Measurements from ENCODE around the gene CADM2.
"Not testable (repeated sequence)": the region's sequence is repeated elsewhere in the genome, so short reads cannot be mapped to it uniquely, and the experiment has no call there.

Gene CADM2

GRCh38 chr3:85151555-85151954, 192.8 kb downstream of the CADM2 start:
- no peak overlapping the region for H3K4me3 ChIP-seq (ENCODE audit: low read length)
- TF ChIP-seq, protein P1, sequence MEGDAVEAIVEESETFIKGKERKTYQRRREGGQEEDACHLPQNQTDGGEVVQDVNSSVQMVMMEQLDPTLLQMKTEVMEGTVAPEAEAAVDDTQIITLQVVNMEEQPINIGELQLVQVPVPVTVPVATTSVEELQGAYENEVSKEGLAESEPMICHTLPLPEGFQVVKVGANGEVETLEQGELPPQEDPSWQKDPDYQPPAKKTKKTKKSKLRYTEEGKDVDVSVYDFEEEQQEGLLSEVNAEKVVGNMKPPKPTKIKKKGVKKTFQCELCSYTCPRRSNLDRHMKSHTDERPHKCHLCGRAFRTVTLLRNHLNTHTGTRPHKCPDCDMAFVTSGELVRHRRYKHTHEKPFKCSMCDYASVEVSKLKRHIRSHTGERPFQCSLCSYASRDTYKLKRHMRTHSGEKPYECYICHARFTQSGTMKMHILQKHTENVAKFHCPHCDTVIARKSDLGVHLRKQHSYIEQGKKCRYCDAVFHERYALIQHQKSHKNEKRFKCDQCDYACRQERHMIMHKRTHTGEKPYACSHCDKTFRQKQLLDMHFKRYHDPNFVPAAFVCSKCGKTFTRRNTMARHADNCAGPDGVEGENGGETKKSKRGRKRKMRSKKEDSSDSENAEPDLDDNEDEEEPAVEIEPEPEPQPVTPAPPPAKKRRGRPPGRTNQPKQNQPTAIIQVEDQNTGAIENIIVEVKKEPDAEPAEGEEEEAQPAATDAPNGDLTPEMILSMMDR (conservative IDR thresholded peaks at IDR 0.05; ENCODE audit: low read depth, low read length) = no peak
- no peak for DNase-seq (ENCODE audit: low read depth)

GRCh38 chr3:85153279-85153678, 194.5 kb downstream of the CADM2 start:
- not testable (repeated sequence) for DNase-seq (ENCODE audit: low read depth); H3K4me3 ChIP-seq (ENCODE audit: low read length)

DNA sequence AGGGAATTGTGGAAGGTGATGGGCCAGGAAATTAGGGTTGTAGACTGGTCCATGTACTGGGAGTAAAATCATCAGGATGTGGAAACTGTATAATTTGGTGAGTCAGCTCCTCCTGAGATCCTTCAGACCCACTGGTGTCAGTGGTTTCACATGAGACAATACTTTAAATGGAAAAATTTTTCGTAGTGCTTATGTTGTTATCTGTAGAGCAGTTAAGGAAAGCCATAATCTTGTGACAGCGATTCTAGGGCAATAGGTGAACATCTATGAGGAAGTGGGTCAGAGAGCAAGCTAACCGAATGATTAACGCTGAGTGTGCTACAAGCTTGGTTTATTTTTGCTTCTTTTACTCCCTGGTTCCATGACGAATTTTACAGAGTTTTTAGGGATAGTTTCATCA, 200.6 kb downstream of the CADM2 start:
- DNase-seq (ENCODE audit: low read depth) = no peak
- no peak overlapping the region for H3K4me3 ChIP-seq (ENCODE audit: low read length)
- TF ChIP-seq, protein P1 (conservative IDR thresholded peaks at IDR 0.05; ENCODE audit: low read depth, low read length) = no peak

DNA sequence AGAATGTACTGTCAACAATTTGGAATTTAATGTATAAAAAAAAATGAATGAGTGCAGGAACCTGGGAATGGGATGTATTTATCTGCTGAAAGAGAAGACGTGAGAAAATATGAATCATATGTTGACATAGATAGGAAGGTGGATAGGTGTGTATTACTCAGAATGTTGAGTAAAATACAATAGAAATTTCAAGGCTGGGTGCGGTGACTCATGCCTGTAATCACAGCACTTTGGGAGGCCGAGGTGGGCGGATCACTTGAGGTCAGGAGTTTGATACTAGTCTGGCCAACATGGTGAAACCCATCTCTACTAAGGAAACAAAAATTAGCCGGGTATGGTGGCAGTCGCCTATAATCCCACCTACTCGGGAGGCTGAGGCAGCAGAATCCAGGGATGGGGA, 202.8 kb downstream of the CADM2 start:
- DNase-seq (ENCODE audit: low read depth) = no peak
- no peak overlapping the region for H3K4me3 ChIP-seq (ENCODE audit: low read length)
- TF ChIP-seq, protein P1 (conservative IDR thresholded peaks at IDR 0.05; ENCODE audit: low read depth, low read length) = no peak

DNA sequence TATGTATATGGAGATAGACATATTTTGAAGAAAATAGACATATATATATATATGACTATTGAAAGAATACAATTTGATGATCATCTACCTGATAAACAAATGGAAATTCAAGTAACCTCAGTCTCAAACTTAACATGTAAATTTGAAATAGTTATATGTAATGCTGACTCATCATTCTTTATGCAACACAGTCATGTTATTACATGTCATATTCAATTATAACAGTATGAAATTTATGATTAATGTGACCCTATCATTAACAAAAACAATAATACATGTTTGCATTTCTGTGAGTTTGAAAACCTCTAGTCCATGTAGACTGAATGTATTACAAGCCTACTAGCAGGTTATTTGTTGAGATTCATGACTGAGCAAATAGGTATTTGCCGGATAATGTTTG, 204.1 kb downstream of the CADM2 start:
- no peak for DNase-seq (ENCODE audit: low read depth)
- no peak overlapping the region for H3K4me3 ChIP-seq (ENCODE audit: low read length)
- TF ChIP-seq, protein P1 (conservative IDR thresholded peaks at IDR 0.05; ENCODE audit: low read depth, low read length) = no peak

DNA sequence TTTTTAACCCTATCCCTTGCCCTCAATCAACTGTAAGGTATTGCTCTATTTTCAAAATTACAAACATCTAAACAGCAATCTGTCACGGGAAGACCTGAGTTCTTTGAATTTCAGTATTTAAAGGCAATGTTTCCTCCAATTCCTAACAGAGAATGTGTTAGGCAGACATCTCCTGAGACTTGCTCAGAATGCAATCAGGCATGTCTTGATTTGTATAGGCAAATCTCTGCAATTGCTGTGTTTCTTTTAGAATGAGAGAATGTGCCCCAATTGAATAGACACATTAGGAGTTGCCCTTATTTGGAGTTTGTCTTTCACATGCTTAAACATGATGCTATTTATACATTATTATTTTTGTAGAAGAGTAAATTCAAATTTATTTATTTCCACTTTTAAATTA, 205.6 kb downstream of the CADM2 start:
- no peak overlapping the region for H3K4me3 ChIP-seq (ENCODE audit: low read length)
- DNase-seq (ENCODE audit: low read depth) = no peak
- TF ChIP-seq, protein P1 (conservative IDR thresholded peaks at IDR 0.05; ENCODE audit: low read depth, low read length) = no peak

- no peak for DNase-seq (ENCODE audit: low read depth)
- H3K4me3 ChIP-seq (ENCODE audit: low read length) = no peak overlapping the region
- TF ChIP-seq, protein P1 (conservative IDR thresholded peaks at IDR 0.05; ENCODE audit: low read depth, low read length) = no peak
Observed at GRCh38 chr3:85167576-85167975, 208.8 kb downstream of the CADM2 start.

DNA sequence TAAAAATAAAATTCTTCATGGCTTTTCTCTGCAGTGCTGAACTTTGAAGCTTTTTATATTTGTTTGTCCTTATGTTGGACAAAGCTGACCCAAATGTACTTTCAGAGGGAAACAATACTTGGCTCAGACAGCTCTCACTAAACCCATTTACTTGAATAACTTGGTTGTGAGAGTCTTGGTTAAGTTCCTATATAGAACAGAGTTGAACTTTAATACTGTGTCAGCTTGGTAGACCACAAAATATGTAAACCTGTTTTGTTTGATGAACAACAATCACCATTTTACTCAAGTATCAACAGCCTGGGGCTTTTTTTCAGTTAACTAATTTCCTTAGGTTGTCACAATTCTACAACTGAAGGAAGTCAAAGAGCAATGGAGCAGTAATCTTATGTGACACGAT, 211.9 kb downstream of the CADM2 start:
- DNase-seq (ENCODE audit: low read depth) = no peak
- no peak overlapping the region for H3K4me3 ChIP-seq (ENCODE audit: low read length)
- TF ChIP-seq, protein P1 (conservative IDR thresholded peaks at IDR 0.05; ENCODE audit: low read depth, low read length) = no peak
